GM21360 (cell line): ENCODE results near the gene PLEKHG4.

ENCODE experiments used
- ATAC-seq: cut with Tn5 transposase; IDR thresholded peaks from one replicate; pipeline ENCODE4 v1.9.1; 2021; ENCODE audit warnings: mild to moderate bottlenecking, moderate library complexity; ENCODE audit not compliant: unreplicated experiment

PLEKHG4 gene

GRCh38 chr16:67263201-67263600, 16.1 kb upstream of the PLEKHG4 start:
- no peak for ATAC-seq

GRCh38 chr16:67264277-67264676, 15.1 kb upstream of the PLEKHG4 start:
- ATAC-seq = no peak

- no peak for ATAC-seq
These were observed 14.5 kb upstream of the PLEKHG4 start for GRCh38 chr16:67264866-67265265.

- ATAC-seq = no peak
These were observed 13.5 kb upstream of the PLEKHG4 start for GRCh38 chr16:67265834-67266233.

- no peak for ATAC-seq
These were observed 11.2 kb upstream of the PLEKHG4 start for GRCh38 chr16:67268136-67268579.

GRCh38 chr16:67269766-67270165, 9.6 kb upstream of the PLEKHG4 start:
- no peak for ATAC-seq

- ATAC-seq = no peak
These were observed 8.4 kb upstream of the PLEKHG4 start for GRCh38 chr16:67270931-67271338.

GRCh38 chr16:67271446-67271845, 7.9 kb upstream of the PLEKHG4 start:
- ATAC-seq = no peak

- no peak for ATAC-seq
These were observed 4.0 kb upstream of the PLEKHG4 start for GRCh38 chr16:67275321-67275720.

GRCh38 chr16:67277294-67277998, 1.9 kb upstream of the PLEKHG4 start:
- ATAC-seq = no peak

- no peak for ATAC-seq
These were observed 1.1 kb upstream of the PLEKHG4 start for GRCh38 chr16:67277999-67278772.

GRCh38 chr16:67278773-67279295, 498 bp upstream of the PLEKHG4 start:
- ATAC-seq = peak; percentile 26

- ATAC-seq = no peak
These were observed 1.0 kb downstream of the PLEKHG4 start for GRCh38 chr16:67280090-67281015.

GRCh38 chr16:67281536-67282446, 2.5 kb downstream of the PLEKHG4 start:
- no peak for ATAC-seq

- ATAC-seq = no peak
These were observed 3.1 kb downstream of the PLEKHG4 start for GRCh38 chr16:67282447-67282805.

- ATAC-seq = no peak
These were observed 3.9 kb downstream of the PLEKHG4 start for GRCh38 chr16:67283039-67283825.

- ATAC-seq = no peak
These were observed 4.7 kb downstream of the PLEKHG4 start for GRCh38 chr16:67283826-67284555.
